Mesendoderm (in vitro differentiated cells): ENCODE data around the gene BCAP31. TPM values are rescaled to one million over a fixed set of nuclear protein-coding genes. Genes with fewer than 3 reads are reported as not detected.

Source experiments
- small RNA-seq: library from polyadenylated mRNA; stranded (forward); fragments of <200 nt; extraction: miRNeasy Mini kit (QIAGEN cat#:217004); gene quantifications from one replicate; pipeline ENCODE3, GENCODE V24; 2013; ENCODE audit not compliant: insufficient read depth

Gene BCAP31

Small RNA genes lying within 50 kb of the gene (small RNA-seq; reads per million reads assigned to genes)
- not detected for gene RN7SL687P
